Measurements from ENCODE around the gene RAPGEFL1. TPM values are rescaled to one million over a fixed set of nuclear protein-coding genes. Genes with fewer than 3 reads are reported as not detected.

Gene RAPGEFL1
- total and polyA plus RNA-seq, 10 of the 15 experiments (the other 5 are each of a cell fraction or from before 2014, with no cell fraction given): 0.13 to 3.2 (median 1.5) TPM

- FAIRE-seq (no peak), ATAC-seq (peak; percentile 15; the same call in 1 of the 3 replicates)
- SMC1A ChIA-PET (ENCODE audit: uncharacterized antibody, unreplicated experiment): interaction anchor here (0.8 to 2.5 kb wide), 20 partner anchors 9 to 143 kb away, joined by 3 to 22 read pairs (median 4); partner anchors contain the start of genes CASC3 and CDC6
Observed at GRCh38 chr17:40218006-40218739, 40.9 kb downstream of the RAPGEFL1 start.

More at GRCh38 chr17:40218006-40218739, 40.9 kb downstream of the RAPGEFL1 start:
- peak overlapping the region; percentile 72 for H3K4me2 ChIP-seq (ENCODE audit: control insufficient read depth, insufficient read depth)
- 0 out of 2 replicates have a peak, but pooled peaks have one; percentile 15 for TF ChIP-seq POLR2AphosphoS5 (IDR thresholded peaks at IDR 0.05; ENCODE audit: low read length)
- no peak for TF ChIP-seq PKNOX1 (IDR thresholded peaks at IDR 0.05)
- TF ChIP-seq ZNF592 (IDR thresholded peaks at IDR 0.05): no peak
- no peak for TF ChIP-seq SUPT20H (IDR thresholded peaks at IDR 0.05; ENCODE audit: borderline replicate concordance, control insufficient read depth, low read depth, low read length)
- TF ChIP-seq IRF3 (IDR thresholded peaks at IDR 0.05): no peak
- no peak for TF ChIP-seq RCOR1 (conservative IDR thresholded peaks at IDR 0.05; ENCODE audit: low read depth, low read length)
- peak; percentile 22; the same call in 1 of the 2 replicates for TF ChIP-seq WRNIP1 (IDR thresholded peaks at IDR 0.05; ENCODE audit: borderline replicate concordance, low read depth, low read length)
- TF ChIP-seq ZBTB33 (IDR thresholded peaks at IDR 0.05): no peak
- no peak for TF ChIP-seq EED (IDR thresholded peaks at IDR 0.05; ENCODE audit: low read depth)
- TF ChIP-seq SMARCA5 (IDR thresholded peaks at IDR 0.05): 0 out of 2 replicates have a peak, but pooled peaks have one; percentile 36
- no peak for TF ChIP-seq ATF3 (IDR thresholded peaks at IDR 0.05; ENCODE audit: borderline replicate concordance, extremely low read depth, low read depth, low read length)
- RAD21 ChIA-PET (ENCODE audit: unreplicated experiment): interaction anchor here (0.6 to 2.2 kb wide), 12 partner anchors 16 to 238 kb away, joined by 3 to 12 read pairs (median 6); partner anchors contain the start of genes CDC6, PSMD3 and RARA
- H3K4me1 ChIP-seq (ENCODE audit: control insufficient read depth, insufficient read depth, low read length): peaks cover 4% of the 10 kb centered on the region; the same call in 1 of the 2 replicates
- peaks cover 21% of the 10 kb centered on the region for H3K79me2 ChIP-seq (ENCODE audit: control insufficient read depth, insufficient read depth, low read length)
- H3K27me3 ChIP-seq (replicated peaks in 1 of 2; ENCODE audit: control insufficient read depth in 2 of 2, insufficient read depth in 2 of 2, low read length in 1 of 2): no peaks in the 10 kb centered on the region
- DNase-seq (ENCODE audit: low read depth, low spot score): no peak
- H3K27ac ChIP-seq (ENCODE audit: control insufficient read depth, insufficient read depth): peak overlapping the region; percentile 73; the same call in 1 of the 2 replicates
- no peaks in the 10 kb centered on the region for H4K20me1 ChIP-seq (ENCODE audit: control insufficient read depth, insufficient read depth)
- no TSS peak for BruUV-seq (replicated peaks)
- 47% methylated on average over 7 of the region's 7 CpGs for WGBS (ENCODE audit: insufficient coverage, insufficient replicate concordance, low lambda C conversion rate, missing lambda C conversion rate)
- H3K9me3 ChIP-seq (replicated peaks; ENCODE audit: control insufficient read depth, insufficient read depth, low read length): no peaks in the 10 kb centered on the region
- CTCF ChIA-PET: interaction anchor here (0.6 to 3.5 kb wide), 23 partner anchors 10 to 200 kb away, joined by 3 to 27 read pairs (median 4); partner anchors contain the start of genes CDC6, MED24, RARA and TOP2A
- in situ Hi-C loops (cut with MboI) (no loop called here), intact Hi-C loops (cut with micrococcal nuclease; ENCODE audit: unreplicated experiment) (loop anchor here (5.0 kb wide), 1 partner anchor 74 kb away; no protein-coding TSS in a partner anchor)
- H3K9ac ChIP-seq (ENCODE audit: control insufficient read depth, insufficient read depth, low read length): no peak overlapping the region
- POLR2A ChIA-PET: interaction anchor here (0.5 to 2.1 kb wide), 15 partner anchors 9 to 1645 kb away, joined by 3 to 11 read pairs (median 4); partner anchors contain the start of gene CDC6
- peak overlapping the region; percentile 98 for H2AFZ ChIP-seq (ENCODE audit: control insufficient read depth, low read depth, low read length)
- no peak overlapping the region for H3K4me3 ChIP-seq
- H3K36me3 ChIP-seq (ENCODE audit: control insufficient read depth in 2 of 2, insufficient read depth in 2 of 2, low read length in 1 of 2): no peaks in the 10 kb centered on the region
